Sigmoid colon (tissue), 4 donors: Measurements from ENCODE around the gene GALP.

ENCODE experiments used
- CTCF ChIP-seq, 4 experiments: fragments of 450-650 bp in 3 of 4; fragments of 200-600 bp in 1 of 4; IDR thresholded peaks; one replicate each; pipeline ENCODE4 v1.5.1; 2016 to 2019; ENCODE audit warnings: antibody characterized with exemption in 4 of 4, mild to moderate bottlenecking in 3 of 4, moderate library complexity in 2 of 4
- POLR2A ChIP-seq, 2 donors: fragments of 450-650 bp; IDR thresholded peaks; one replicate each; pipeline ENCODE4 v1.6.1; 2016; ENCODE audit warnings: antibody characterized with exemption in 2 of 2, mild to moderate bottlenecking in 2 of 2, moderate library complexity in 2 of 2
- POLR2AphosphoS5 ChIP-seq, 4 donors: sonication (generic); formaldehyde crosslinking; IDR thresholded peaks; one replicate each; pipeline ENCODE4 v1.6.1; 2017; ENCODE audit warnings: antibody characterized with exemption in 4 of 4

DNA sequence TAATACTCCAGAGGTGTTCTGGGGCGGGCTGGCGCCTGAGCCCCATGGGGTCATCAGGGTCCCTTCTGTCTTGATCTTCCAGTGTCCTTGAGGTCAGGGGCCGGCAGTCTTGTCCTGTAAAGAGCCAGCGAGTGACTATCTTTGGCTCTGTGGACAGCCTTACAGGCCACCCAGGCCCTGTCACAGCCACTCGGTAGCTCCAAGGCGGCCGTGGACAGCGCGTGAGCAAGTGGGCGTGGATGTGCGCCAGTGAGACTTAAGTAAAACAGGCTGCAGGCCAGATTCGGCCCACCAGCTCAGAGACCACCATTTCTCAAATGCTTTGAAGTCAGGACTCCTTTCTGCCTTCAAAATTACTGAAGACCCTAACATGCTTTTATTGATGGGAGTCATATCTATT lies 31.0 kb upstream of the GALP start:
- TF ChIP-seq POLR2A (IDR thresholded peaks at IDR 0.05) (no peak), CTCF (IDR thresholded peaks at IDR 0.05) (no peak), POLR2AphosphoS5 (IDR thresholded peaks at IDR 0.05) (no peak)
